HG02642 (cell line): ENCODE data around the gene R3HDM4.

Experiments used
- ATAC-seq: cut with Tn5 transposase; IDR thresholded peaks from one replicate; pipeline ENCODE4 v1.9.1; 2021; ENCODE audit warnings: mild to moderate bottlenecking; ENCODE audit not compliant: unreplicated experiment, poor library complexity

Gene R3HDM4

DNA sequence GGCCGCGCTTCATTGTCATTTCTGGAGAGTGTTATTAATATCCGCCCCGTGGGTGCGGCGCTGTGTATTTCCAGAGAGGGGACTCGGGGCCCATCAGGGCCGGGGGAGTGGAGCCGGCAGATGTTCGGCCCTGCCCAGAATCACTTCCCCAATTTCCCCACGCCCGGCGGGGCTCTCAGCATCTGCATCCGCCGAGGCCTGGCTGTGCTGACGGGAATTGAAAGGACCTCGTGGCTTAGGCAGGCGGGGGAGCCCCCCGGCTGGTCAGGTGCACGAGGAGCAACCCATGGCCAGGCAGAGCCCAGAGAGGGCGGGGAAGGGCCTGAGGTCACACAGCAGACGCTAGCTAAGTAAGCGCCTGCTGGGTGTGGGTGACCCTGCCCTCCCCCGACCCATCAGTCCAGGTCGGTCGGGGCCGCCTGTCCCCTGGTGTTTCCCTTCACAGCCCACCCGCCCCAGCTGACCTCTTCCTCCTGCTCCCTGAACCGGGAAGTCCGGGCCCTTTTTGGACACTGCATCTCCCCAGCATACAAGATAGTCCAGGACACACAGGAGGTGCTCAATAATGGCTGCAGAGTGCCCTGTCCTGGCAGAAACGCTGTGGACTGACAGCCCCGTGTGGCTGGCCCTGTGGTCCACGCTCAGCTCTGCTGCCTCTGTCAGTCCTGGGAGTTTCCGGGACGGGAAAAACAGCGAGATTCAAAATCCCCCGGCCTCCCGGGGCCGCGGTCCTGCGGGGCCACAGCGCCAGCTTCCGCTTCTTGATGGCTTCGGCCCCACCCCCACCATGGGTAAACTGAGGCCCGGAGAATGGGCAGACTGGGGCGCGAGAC lies 34.9 kb upstream of the R3HDM4 start:
- ATAC-seq: peak; percentile 66

DNA sequence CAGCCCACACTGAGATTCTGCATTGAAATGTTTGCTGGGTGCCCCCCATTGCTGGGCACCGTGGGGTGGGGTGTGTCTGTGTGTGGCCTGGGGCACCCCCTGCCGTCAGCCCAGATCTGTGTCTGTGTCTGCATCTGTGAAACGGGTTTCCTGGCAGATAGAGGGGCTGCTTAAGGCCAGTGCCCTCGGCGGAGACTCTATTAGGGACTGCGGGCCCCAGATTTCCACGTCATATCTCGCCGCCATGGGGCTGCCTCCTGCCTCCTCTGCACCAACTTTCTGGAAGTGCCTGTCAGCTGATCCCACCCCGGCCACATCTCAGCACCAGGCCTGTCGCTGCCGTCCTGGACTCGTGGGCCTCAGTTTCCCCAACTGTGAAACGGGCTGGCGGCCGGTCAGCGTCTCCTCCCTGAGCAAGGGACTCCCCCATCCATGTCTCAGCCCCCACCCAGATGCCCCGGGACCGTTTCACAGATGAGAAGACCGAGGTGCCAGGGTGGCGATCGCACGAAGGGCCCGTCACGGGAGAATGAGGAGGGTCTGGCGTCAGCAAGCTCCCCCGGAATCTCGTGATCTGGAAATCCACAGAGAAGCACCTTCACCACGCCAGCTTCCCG lies 34.2 kb upstream of the R3HDM4 start:
- ATAC-seq: peak; percentile 13

DNA sequence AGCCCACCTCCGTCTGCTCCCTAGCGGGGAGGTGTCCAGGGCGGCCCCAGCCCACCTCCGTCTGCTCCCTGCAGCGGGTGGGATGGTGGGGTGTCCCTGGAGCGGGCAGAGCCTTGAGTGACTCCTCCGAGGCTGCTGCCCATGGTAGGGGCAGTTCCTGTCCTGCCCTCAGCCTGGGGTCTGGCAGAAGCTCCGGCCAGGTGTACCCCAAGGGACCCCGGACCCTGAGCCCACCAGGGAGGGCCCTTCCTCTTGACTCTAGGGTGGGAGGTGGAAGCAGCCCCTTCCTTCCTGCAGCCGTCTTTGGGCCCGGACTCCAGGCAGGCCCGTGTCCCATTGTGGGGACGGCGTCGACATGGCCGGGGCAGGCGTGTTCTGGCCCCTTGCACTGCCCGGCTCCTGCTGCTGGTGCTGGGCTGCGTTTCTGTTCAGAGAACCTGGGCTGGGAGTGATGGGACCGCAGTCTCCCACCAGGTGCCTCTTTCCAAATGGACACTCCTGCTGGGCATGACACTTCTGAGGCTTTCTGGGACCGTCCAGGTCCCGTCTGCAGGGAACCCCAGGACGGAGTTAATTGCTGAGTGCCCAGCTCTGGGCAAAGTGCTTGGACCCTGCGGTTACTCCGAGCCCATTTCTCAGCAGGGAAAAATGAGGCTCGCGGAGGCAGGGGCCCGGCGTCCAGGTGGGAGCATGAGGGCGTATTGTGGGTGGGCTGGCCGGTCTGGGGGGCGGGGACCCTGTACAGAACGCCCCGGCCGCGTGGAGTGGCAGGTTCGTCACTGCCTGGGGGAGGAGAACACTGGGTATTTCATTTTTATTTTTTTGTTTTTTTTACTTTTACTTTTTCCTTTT lies 32.6 kb upstream of the R3HDM4 start:
- no peak for ATAC-seq

DNA sequence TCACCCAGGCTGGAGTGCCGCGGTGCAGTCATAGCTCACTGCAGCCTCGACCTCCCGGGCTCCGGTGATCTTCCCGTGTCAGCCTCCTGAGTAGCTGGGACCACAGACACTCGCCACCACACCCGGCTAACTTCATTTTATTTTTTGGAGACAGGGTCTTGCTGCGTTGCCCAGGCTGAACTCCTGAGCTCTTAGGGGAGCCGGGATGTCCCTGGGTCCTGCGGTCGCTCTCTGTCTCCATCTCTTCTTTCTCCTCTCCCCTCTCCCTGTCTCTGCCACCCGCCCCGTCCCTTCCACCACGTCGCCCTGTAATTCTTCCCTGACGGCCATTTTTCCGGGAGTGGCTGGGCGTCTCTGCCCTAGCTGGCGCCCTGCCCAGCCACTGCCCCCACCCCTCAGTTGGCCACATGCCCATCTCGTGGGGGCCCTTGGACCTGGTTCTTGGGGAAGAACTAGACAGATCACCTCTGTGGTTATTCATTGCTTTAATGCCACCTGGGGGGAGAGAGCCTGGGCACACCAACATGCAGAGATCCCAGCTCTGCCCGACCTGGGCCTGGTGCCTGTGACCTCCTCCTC lies 31.7 kb upstream of the R3HDM4 start:
- no peak for ATAC-seq

DNA sequence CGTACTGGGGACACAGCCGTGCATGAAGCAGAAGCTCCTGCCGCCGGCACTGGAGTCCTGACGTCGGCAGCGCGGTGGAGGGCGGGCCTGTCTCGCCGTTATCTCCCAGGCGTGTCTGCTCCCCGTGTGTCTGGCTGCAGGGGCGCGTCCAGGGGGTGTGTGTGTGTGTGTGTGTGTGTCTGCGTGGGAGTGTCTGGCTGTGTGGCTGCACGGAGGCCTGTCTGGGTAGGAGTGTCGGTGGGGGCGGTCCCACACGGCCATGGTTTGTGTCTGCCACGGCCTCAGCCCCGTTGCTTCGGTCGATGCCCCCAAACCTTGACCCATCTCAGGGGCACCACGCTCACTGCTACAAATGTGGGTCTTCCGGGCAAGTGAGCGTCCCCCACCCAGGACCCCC lies 31.1 kb upstream of the R3HDM4 start:
- no peak for ATAC-seq

DNA sequence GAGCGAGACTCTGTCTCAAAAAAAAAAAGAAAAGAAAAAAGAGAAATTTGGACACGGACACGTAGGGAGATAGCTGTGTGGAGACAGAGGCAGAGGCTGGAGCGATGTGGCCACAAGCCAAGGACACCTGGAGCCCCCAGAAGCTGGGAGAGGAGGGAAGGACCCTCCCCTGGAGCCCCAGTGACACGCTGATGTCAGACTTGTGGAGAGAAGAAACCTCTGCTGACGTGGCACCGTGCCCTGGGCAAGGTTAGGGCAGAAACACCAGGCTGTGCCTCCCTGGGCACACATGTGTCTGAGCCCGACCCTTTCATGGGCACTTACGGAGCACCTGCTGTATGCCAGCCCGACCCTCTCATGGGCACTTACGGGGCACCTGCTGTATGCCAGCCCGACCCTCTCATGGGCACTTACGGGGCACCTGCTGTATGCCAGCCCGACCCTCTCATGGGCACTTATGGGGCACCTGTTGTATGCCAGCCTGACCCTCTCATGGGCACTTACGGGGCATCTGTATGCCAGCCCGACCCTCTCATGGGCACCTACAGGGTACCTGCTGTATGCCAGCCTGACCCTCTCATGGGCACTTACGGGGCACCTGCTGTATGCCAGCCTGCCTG lies 30.6 kb upstream of the R3HDM4 start:
- ATAC-seq: no peak

DNA sequence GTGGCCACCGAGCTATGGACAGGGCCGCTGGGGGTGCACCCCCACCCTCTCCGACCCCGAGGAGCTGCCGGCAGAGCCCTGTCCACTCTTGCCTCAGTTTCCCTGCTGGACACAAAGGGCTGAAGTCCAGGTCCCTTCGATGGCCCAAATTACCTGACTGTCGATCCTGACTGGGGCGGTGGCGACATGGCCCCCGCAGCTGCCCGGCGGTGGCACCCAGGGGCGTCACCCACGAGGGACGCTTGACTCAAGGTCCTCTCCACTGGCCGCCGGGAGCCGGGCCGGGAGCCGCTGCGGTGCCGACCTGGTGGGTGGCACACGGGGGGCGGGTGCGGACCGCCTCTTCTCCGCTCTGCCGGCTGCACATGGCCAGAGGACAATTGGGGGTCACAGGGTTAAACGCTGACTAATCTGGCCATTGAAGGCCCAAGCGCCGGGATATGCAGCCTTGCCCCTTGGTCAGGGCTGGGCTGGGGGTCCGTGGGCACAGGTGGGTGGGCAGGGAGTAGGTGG lies 29.2 kb upstream of the R3HDM4 start:
- ATAC-seq: no peak

DNA sequence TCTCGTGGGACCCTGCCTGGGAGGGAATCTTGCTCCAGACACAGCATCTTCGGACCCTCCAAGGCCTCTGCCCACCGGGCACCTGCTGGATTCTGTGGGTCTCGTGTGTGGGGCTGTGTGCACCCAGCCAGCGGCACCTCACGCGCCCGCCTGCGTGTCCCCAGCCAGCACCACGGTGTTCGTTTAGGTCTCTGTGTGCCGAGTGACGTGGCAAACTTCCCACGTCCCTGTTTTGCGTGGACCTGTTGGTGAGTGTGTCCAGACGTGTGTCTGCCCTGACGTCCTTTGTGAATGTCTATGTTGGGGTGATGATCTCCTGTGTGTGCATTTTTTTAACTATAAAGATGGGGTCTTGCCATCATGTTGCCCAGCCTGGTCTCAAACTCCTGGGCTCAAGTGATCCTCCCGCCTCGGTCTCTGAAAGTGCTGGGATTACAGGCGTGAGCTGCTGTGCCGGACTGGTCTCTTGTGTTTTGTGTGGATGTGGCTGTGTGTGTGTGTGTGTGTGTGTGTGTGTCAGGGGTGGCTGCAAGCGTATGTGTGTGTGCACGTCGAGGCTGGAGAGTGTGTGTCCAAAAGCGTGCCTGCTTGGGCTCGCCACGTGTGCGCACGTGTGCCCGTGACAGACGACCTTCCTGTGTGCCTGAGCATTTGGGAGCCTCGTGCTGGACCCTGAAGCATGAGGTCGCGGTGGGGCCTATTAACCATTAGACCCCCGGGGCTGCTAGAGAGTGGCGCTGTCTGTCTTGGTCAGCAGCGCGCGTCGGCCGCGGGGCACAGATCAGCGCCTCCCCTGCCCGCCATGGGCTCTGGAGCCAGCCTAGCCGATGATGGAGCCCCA lies 28.5 kb upstream of the R3HDM4 start:
- no peak for ATAC-seq

DNA sequence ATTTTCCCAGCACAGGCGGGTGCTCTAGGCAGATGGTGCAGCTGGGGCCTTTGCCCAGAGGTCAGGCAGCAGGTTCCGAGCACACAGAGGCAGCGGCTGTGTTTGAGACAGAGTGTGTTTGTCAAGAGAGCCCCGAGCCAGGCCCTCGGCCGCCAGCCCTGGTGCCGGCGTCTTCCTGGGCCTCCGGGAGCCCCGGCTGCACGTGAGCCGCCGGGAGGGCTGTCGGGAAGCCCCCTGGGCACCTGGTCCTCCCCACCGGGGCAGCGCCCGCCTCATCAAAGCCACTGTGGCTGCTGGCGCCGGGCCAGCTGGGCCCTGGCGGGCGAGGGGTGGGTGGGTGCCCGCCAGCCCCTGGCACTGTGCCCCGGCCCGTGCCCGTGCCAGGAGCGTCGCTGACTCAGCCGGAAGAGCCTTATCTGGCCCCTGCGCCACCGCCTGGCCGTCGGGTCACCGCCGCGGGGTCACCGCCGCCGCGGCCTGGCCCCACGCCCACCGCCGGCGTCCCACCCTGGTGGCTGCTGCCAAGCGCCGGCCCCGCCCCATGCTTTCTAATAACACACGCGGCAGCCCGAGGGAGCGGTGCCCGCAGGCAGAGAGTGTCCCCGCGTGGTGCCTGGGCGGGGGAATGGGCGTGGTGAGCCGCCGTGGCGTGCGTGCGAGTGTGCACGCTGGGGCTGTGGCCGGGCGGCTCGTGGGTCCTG lies 27.7 kb upstream of the R3HDM4 start:
- peak; percentile 56 for ATAC-seq

DNA sequence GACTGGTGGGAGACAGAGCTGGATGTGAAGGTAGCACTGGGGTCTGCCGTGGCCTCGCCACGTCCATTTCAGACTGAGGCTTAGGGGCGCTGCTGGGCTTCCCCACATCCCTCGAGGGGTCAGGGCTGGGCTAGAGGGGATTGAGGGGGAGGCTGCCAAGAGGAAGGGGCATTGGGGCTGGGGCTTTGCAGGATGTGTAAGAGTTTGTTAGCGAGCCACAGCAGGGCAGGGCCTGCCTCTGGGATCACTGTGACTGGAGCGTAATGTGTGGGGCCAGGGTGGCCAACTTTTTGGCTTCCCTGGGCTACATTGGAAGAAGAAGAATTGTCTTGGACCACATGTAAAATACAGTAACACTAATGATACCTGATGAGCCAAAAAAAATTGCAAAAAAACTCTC lies 26.9 kb upstream of the R3HDM4 start:
- no peak for ATAC-seq

DNA sequence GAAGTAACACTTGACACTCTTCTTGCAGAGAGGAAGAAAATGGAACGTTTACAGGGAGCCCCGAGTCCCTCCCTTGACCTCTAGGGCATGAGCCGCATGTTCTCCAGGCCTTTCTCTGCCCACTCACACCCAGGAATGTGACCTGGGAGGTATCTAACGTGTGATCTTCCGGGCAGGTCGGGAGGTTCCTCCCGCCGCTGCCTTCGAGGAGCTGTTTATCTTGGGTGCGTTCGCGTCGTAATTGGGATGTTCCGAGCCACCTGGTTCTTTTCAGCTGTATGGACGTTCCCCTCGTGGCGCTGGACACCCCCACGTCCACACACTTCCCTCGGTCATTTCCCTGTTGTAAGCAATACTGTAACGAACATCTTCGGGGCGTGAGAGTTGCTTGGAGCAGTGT lies 26.4 kb upstream of the R3HDM4 start:
- ATAC-seq: no peak

DNA sequence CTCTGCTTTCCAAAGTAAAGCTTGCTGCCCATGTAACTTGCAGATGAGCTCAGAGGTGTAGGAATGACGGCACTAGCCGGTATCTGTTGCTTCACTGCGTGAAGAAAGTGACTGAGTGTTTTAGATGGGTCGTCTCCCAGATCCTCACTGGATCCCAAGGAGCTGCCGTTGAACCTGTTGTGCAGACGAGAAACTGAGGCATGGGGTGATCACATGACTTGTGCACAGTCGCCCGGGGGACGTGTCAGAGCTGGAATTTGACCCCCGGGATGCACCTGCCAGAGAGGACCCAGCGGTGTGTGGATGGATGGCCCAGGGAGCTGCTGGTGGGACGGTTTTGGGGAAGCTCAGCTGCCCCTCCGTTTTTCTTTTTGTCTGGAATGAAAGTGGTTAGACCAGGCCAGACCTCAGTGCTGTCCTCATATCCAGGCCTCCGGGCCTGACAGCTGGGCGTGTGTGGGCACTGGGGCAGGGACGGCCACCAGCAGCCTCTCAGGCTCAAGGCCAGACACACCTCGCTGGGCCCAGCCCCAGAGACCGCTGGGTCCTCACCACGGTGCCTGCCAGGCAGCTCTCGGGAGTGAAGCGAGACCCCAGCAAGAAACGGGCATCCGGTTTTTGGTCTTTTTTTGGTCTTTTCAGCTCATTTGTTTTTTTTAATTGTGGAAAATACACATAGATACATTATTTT lies 25.4 kb upstream of the R3HDM4 start:
- no peak for ATAC-seq

DNA sequence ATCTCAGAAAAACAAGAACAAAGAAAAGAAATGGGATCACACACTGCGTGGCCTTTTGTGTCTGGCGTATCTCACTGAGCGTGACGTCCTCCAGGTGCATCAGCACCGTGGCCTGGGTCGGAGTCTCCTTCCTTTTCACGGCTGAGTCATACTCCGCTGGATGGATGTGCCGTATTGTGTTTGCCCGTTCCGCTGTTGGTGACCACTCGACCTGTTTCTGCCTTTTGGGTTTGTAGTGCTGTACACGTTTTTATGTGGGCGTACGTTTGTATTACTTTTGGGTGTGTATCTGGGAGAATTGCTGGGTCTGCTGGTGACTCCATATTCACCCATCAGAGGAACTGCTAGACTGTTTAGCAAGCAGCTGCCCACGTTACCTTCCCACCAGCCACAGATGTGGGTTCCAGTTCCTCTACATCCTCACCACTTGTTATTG lies 24.3 kb upstream of the R3HDM4 start:
- no peak for ATAC-seq

DNA sequence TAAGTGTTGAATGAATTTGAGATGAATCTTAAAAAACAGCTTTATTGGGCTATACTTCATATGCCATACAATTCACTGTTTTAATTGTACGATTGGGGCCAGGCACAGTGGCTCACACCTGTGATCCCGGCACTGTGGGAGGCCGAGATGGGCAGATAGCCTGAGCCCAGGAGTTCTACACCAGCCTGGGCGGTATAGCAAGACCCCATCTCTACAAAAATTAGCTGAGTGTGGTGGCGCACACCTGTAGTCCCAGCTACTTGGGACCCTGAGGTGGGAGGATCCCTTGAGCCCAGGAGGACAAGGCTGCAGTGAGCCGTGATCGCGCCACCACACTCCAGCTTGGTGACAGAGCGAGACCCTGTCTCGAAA lies 23.1 kb upstream of the R3HDM4 start:
- ATAC-seq: no peak

DNA sequence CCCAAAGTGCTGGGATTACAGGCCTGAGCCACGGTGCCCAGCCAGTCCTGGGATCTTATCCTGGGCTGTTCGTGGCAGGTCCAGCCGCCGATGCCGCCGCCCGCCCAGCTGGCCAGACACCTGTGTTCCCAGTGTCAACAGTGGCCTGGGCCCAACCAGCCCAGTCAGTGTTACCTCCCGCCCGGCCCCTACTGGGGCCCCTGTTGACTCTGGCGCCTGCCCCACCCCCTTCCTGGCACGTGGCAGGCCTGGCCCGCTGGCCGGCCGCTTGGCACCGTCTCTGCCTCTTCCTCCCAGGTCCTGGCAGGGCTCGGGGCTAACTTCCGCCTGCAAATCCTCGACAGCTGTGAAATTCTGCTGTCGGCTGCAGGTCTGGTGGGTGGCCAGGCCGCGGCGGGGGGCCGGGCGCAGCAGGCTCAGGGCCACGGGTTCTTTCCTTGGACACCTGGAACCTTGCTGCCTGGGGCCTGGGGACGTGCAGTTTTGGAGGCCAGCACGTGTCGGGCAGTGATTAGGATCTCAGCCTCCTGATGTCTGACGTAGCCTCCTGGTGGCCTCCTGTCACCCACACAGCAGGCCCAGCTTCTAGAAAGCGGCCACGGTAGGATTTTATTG lies 22.0 kb upstream of the R3HDM4 start:
- ATAC-seq: no peak

DNA sequence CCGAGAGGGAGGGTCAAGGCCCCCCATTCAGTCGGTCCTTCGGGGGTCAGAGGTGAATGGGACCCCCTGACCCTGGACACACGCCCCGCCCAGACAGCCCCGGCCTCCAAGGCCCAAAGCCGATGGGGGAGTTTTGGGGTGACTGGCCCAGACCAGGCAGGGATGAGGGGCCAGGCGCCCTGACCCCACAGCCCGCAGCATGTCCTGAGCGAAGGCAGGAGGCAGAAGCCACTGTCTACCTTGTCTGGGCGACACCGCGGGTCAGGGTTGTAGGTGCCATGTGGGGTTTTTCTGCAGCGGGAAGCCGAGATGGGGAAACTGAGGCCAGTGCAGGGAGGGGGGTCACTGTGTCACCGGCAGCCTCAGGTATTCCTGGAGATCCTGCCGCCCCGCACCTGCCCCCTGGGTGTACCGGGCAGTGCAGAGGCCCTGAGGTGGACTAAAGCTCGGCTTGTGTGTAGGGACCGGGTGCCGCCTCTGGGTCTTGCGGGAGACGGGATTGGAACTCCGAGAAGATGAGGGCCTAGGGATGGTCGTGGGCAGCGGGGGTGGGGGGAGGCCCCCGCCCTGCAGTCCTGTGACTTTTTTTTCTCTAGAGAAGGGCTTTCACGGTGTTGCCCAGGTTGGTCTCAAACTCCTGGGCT lies 21.3 kb upstream of the R3HDM4 start:
- no peak for ATAC-seq

DNA sequence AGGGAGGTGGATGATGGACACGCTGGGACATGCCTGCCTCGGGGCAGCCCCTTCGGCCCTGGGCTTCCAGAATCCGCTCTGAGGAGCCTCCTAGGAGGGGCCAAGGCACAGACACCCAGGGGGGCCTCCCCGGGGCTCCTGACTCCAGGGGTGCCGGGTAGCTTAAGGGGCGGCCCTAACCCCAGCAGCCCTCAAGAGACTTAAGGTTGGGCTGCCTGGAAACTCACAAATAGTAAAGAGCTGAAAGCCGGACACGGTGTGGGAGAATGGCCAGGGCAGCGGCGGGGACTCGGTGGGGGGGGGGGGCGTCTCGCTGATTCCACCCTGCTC lies 20.5 kb upstream of the R3HDM4 start:
- ATAC-seq: no peak
